GM20431 (cell line): ENCODE results near the gene TNKS1BP1.

Source experiments
- in situ Hi-C: fragments of 300-500 bp; cut with MseI, MboI; formaldehyde crosslinking; loops from one replicate; pipeline ENCODE4 v1.15.0; 2020; ENCODE audit warnings: low sequenced_read_pairs; ENCODE audit not compliant: unreplicated experiment

Gene TNKS1BP1

GRCh38 chr11:57336111-57336666 lies 11.4 kb upstream of the TNKS1BP1 start:
- in situ Hi-C loops, result loop anchor here (25.0 kb wide), 1 partner anchor 326 kb away; the partner anchor contains the start of genes CLP1 and ZDHHC5

GRCh38 chr11:57335343-57336110 lies 10.8 kb upstream of the TNKS1BP1 start, which contains the start of gene SSRP1:
TSS of gene SSRP1 (minus strand) at chr11:57335892. CDS start at chr11:57335121, 771 bp downstream.
- in situ Hi-C loops, result loop anchor here (25.0 kb wide), 1 partner anchor 327 kb away; the partner anchor contains the start of genes CLP1 and ZDHHC5

GRCh38 chr11:57335023-57335342 lies 10.2 kb upstream of the TNKS1BP1 start:
- in situ Hi-C loops, result loop anchor here (25.0 kb wide), 1 partner anchor 327 kb away; the partner anchor contains the start of genes CLP1 and ZDHHC5

- in situ Hi-C loops, result loop anchor here (25.0 kb wide), 1 partner anchor 329 kb away; the partner anchor contains the start of genes CLP1 and ZDHHC5
These were observed 8.1 kb upstream of the TNKS1BP1 start for GRCh38 chr11:57332694-57333440.

GRCh38 chr11:57331720-57332119 lies 7.0 kb upstream of the TNKS1BP1 start:
- in situ Hi-C loops, result loop anchor here (25.0 kb wide), 1 partner anchor 331 kb away; the partner anchor contains the start of genes CLP1 and ZDHHC5

GRCh38 chr11:57330029-57330428 lies 5.3 kb upstream of the TNKS1BP1 start:
- in situ Hi-C loops, result loop anchor here (25.0 kb wide), 1 partner anchor 332 kb away; the partner anchor contains the start of genes CLP1 and ZDHHC5

- in situ Hi-C loops, result loop anchor here (25.0 kb wide), 1 partner anchor 335 kb away; the partner anchor contains the start of genes CLP1 and ZDHHC5
These were observed 3.0 kb upstream of the TNKS1BP1 start for GRCh38 chr11:57327721-57328120.

- in situ Hi-C loops, result loop anchor here (25.0 kb wide), 1 partner anchor 337 kb away; the partner anchor contains the start of genes CLP1 and ZDHHC5
These were observed 940 bp upstream of the TNKS1BP1 start for GRCh38 chr11:57325735-57326048.

- in situ Hi-C loops, result no loop called here
These were observed 432 bp downstream of the TNKS1BP1 start for GRCh38 chr11:57324154-57324885.

- in situ Hi-C loops, result no loop called here
These were observed 948 bp downstream of the TNKS1BP1 start for GRCh38 chr11:57323855-57324153.

- in situ Hi-C loops, result no loop called here
These were observed 1.4 kb downstream of the TNKS1BP1 start for GRCh38 chr11:57323167-57323854.

GRCh38 chr11:57322256-57323166 lies 2.2 kb downstream of the TNKS1BP1 start:
- in situ Hi-C loops, result no loop called here

GRCh38 chr11:57321388-57322255 lies 3.1 kb downstream of the TNKS1BP1 start:
- in situ Hi-C loops, result no loop called here

- in situ Hi-C loops, result no loop called here
These were observed 3.9 kb downstream of the TNKS1BP1 start for GRCh38 chr11:57320719-57321387.

GRCh38 chr11:57320067-57320718 lies 4.6 kb downstream of the TNKS1BP1 start:
- in situ Hi-C loops, result no loop called here

- in situ Hi-C loops, result no loop called here
These were observed 6.6 kb downstream of the TNKS1BP1 start for GRCh38 chr11:57318178-57318577.

GRCh38 chr11:57316017-57316416 lies 8.7 kb downstream of the TNKS1BP1 start:
- in situ Hi-C loops, result no loop called here
